Adrenal gland (tissue), 5 donors: ENCODE results near the gene NHLH1.

Experiments used
- CTCF ChIP-seq, 6 experiments: fragments of 450-650 bp in 4 of 6; fragments of 200-600 bp in 2 of 6; sonication (generic) in 1 of 6; IDR thresholded peaks; 1 replicate in 5 of 6; 2 replicates in 1 of 6; pipeline versions ENCODE4 v1.5.1 to v1.8.0; 2016 to 2021; ENCODE audit warnings: antibody characterized with exemption in 6 of 6, mild to moderate bottlenecking in 2 of 6, moderate library complexity in 1 of 6
- POLR2A ChIP-seq, 2 donors: fragments of 450-650 bp; IDR thresholded peaks; one replicate each; pipeline ENCODE4 v1.6.1; 2017; ENCODE audit warnings: antibody characterized with exemption in 2 of 2, mild to moderate bottlenecking in 2 of 2, moderate library complexity in 1 of 2
- donor health status: DM: no; HTN: no; CAD: no.

GRCh38 chr1:160418483-160418882 lies 51.6 kb downstream of the NHLH1 start:
- TF ChIP-seq CTCF (IDR thresholded peaks at IDR 0.05) (no peak), POLR2A (IDR thresholded peaks at IDR 0.05) (no peak)
